ENCODE measurements around the gene EHD1.

Gene EHD1

GRCh38 chr11:64891880-64892279 is 13.5 kb upstream of the EHD1 start:
- TF ChIP-seq CTCF (IDR thresholded peaks at IDR 0.05; ENCODE audit: insufficient read depth, low read length, poor library complexity, severe bottlenecking) = no peak
- DNase-seq (ENCODE audit: extremely low read depth, insufficient read length) = no peak
- peaks cover 5% of the 10 kb centered on the region for H3K36me3 ChIP-seq (ENCODE audit: control insufficient read depth, insufficient read depth, low read length)
- H3K4me3 ChIP-seq (replicated peaks; ENCODE audit: low read depth, low read length) = no peak overlapping the region
- H3K27me3 ChIP-seq (replicated peaks; ENCODE audit: control insufficient read depth, insufficient read depth, low read length) = no peaks in the 10 kb centered on the region

DNA sequence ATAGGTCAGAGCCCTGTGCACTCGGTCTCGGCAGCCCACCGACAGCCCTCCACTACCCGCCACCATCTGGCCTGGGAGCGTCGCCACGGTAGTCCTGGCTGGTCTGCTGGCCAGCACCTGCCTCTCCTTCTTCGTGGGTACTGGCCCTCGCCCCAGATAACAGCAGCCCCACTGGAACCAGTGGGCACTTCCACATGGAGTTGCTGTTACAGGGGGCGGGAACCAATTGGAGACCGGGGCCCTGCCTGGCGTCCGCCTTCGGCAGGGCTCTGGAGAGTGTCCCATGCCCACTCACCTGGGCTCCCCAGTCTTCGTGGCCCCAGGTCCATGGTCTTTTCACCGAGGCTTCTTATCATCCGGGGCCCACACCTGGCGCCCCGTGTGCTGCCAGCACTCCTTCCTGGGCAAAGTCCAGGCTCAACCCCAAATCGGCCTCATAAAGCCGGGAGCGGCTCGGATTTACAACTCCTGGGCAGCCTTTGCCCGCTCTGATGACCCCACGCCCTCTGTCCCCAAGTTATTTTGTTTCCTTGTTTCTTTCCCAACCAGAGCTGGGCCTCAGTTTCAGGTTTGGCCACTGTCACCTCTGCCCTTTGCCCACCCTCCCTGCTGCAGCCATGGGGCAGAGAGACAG is 12.9 kb upstream of the EHD1 start:
- Histone ChIP-seq H3K4me3 (replicated peaks; ENCODE audit: low read depth, low read length) (no peak overlapping the region), H3K36me3 (ENCODE audit: control insufficient read depth, insufficient read depth, low read length) (peaks cover 3% of the 10 kb centered on the region), H3K27me3 (replicated peaks; ENCODE audit: control insufficient read depth, insufficient read depth, low read length) (no peaks in the 10 kb centered on the region)
- TF ChIP-seq CTCF (IDR thresholded peaks at IDR 0.05; ENCODE audit: insufficient read depth, low read length, poor library complexity, severe bottlenecking) = no peak
- no peak for DNase-seq (ENCODE audit: extremely low read depth, insufficient read length)

- DNase-seq (ENCODE audit: extremely low read depth, insufficient read length) = no peak
- no peak overlapping the region for H3K4me3 ChIP-seq (replicated peaks; ENCODE audit: low read depth, low read length)
- TF ChIP-seq CTCF (IDR thresholded peaks at IDR 0.05; ENCODE audit: insufficient read depth, low read length, poor library complexity, severe bottlenecking) = no peak
- H3K36me3 ChIP-seq (ENCODE audit: control insufficient read depth, insufficient read depth, low read length) = peaks cover 1% of the 10 kb centered on the region
- no peaks in the 10 kb centered on the region for H3K27me3 ChIP-seq (replicated peaks; ENCODE audit: control insufficient read depth, insufficient read depth, low read length)
Observed at GRCh38 chr11:64890522-64890939, 12.1 kb upstream of the EHD1 start.

DNA sequence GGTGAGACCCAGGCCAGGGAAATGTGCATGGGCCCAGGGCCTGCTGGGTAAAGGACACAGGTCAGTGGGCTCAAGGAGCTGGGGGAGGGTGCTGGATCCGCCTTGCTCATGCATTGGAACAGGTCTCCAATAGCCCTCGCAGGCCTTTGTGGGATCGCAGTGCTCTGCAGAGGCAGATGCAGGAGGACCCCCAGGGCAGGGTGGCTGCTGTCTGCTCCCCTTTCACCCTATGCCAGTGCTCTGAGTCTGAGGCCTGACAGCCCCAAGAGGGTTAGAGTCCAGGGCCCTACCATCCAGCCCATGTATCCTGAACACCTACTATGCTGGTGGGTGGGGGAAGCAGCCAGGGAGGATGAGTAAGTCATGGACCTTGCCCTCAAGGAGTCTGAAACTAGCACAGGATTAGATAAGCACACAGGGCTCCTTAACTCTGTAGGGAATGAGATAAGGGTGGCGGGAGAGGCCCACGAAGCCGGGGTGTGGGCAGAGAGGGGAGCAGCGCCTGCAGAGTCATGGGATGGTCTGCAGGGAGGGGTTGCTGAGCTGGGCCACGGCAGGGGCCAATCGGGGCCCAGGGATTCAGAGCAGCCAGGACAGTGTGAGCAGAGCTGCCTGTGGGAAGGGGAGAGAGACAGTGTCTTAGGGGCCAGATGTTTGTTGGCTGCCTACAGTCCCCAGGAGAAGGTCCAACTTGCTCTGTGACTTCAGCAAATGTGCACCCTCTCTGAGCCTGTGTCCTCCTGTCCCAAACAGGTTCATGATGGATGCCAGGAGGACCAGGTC is 10.5 kb upstream of the EHD1 start:
- Histone ChIP-seq H3K4me3 (replicated peaks; ENCODE audit: low read depth, low read length) (no peak overlapping the region), H3K27me3 (replicated peaks; ENCODE audit: control insufficient read depth, insufficient read depth, low read length) (no peaks in the 10 kb centered on the region), H3K36me3 (ENCODE audit: control insufficient read depth, insufficient read depth, low read length) (no peaks in the 10 kb centered on the region)
- no peak for TF ChIP-seq CTCF (IDR thresholded peaks at IDR 0.05; ENCODE audit: insufficient read depth, low read length, poor library complexity, severe bottlenecking)
- DNase-seq (ENCODE audit: extremely low read depth, insufficient read length) = no peak

GRCh38 chr11:64888406-64888728 is 9.9 kb upstream of the EHD1 start:
- Histone ChIP-seq H3K4me3 (replicated peaks; ENCODE audit: low read depth, low read length) (no peak overlapping the region), H3K27me3 (replicated peaks; ENCODE audit: control insufficient read depth, insufficient read depth, low read length) (no peaks in the 10 kb centered on the region), H3K36me3 (ENCODE audit: control insufficient read depth, insufficient read depth, low read length) (no peaks in the 10 kb centered on the region)
- DNase-seq (ENCODE audit: extremely low read depth, insufficient read length) = no peak
- TF ChIP-seq CTCF (IDR thresholded peaks at IDR 0.05; ENCODE audit: insufficient read depth, low read length, poor library complexity, severe bottlenecking) = no peak

Measured in GM06990 (cell line).